Measurements from ENCODE around the gene CSTPP1.
"Not testable (repeated sequence)": the region's sequence is repeated elsewhere in the genome, so short reads cannot be mapped to it uniquely, and the experiment has no call there.

The CSTPP1 gene

GRCh38 chr11:46958777-46959176 lies 22.2 kb downstream of the CSTPP1 start:
- DNase-seq: no peak

GRCh38 chr11:46961041-46961440 lies 24.5 kb downstream of the CSTPP1 start:
- no peak for DNase-seq

- DNase-seq: not testable (repeated sequence)
Observed at GRCh38 chr11:46961886-46962285, 25.3 kb downstream of the CSTPP1 start.

GRCh38 chr11:46963844-46964243 lies 27.3 kb downstream of the CSTPP1 start:
- no peak for DNase-seq

GRCh38 chr11:46966773-46967172 lies 30.2 kb downstream of the CSTPP1 start:
- no peak for DNase-seq

GRCh38 chr11:46967962-46968361 lies 31.4 kb downstream of the CSTPP1 start:
- no peak for DNase-seq

GRCh38 chr11:46969379-46969778 lies 32.8 kb downstream of the CSTPP1 start:
- DNase-seq: no peak

- no peak for DNase-seq
Observed at GRCh38 chr11:46970913-46971625, 34.5 kb downstream of the CSTPP1 start.

GRCh38 chr11:46972343-46972742 lies 35.8 kb downstream of the CSTPP1 start:
- DNase-seq: no peak

- no peak for DNase-seq
Observed at GRCh38 chr11:46972821-46973220, 36.3 kb downstream of the CSTPP1 start.

GRCh38 chr11:46976182-46976854 lies 39.8 kb downstream of the CSTPP1 start:
- no peak for DNase-seq

- DNase-seq: no peak
Observed at GRCh38 chr11:46977038-46977813, 40.7 kb downstream of the CSTPP1 start.

- DNase-seq: no peak
Observed at GRCh38 chr11:46978005-46978491, 41.5 kb downstream of the CSTPP1 start.

- no peak for DNase-seq
Observed at GRCh38 chr11:46979358-46979757, 42.8 kb downstream of the CSTPP1 start.

- DNase-seq: no peak
Observed at GRCh38 chr11:46981436-46981835, 44.9 kb downstream of the CSTPP1 start.

GRCh38 chr11:46982797-46983452 lies 46.4 kb downstream of the CSTPP1 start:
- no peak for DNase-seq

- DNase-seq: no peak
Observed at GRCh38 chr11:46983598-46983997, 47.0 kb downstream of the CSTPP1 start.

GRCh38 chr11:46984548-46984947 lies 48.0 kb downstream of the CSTPP1 start:
- no peak for DNase-seq

GRCh38 chr11:46984987-46985386 lies 48.4 kb downstream of the CSTPP1 start:
- DNase-seq: no peak

- DNase-seq: no peak
Observed at GRCh38 chr11:46987183-46987582, 50.6 kb downstream of the CSTPP1 start.

GRCh38 chr11:46989810-46990487 lies 53.4 kb downstream of the CSTPP1 start:
- not testable (repeated sequence) for DNase-seq

- no peak for DNase-seq
Observed at GRCh38 chr11:46991391-46991790, 54.8 kb downstream of the CSTPP1 start.
